ENCODE data around the gene MUC5B.

Gene MUC5B

GRCh38 chr11:1281974-1282365 is 59.1 kb downstream of the MUC5B start:
- no peak overlapping the region for H3K4me2 ChIP-seq (ENCODE audit: low read length)
- H3F3A ChIP-seq (ENCODE audit: insufficient read depth, low read length): no peaks in the 10 kb centered on the region
- TF ChIP-seq CTCF (IDR thresholded peaks at IDR 0.05; ENCODE audit: low read length) (no peak), EZH2 (IDR thresholded peaks at IDR 0.05; ENCODE audit: borderline replicate concordance, low read length) (no peak)
- no peaks in the 10 kb centered on the region for H3K4me1 ChIP-seq (ENCODE audit: insufficient read depth, low read length, severe bottlenecking)
- no peak overlapping the region for H3K27ac ChIP-seq (ENCODE audit: low read depth, low read length, poor library complexity, severe bottlenecking)
- H4K20me1 ChIP-seq (ENCODE audit: insufficient read depth, low read length): no peaks in the 10 kb centered on the region
- H3K79me2 ChIP-seq (ENCODE audit: insufficient read depth, low read length): no peaks in the 10 kb centered on the region
- peaks cover 28% of the 10 kb centered on the region; the same call in 1 of the 2 replicates for H3K36me3 ChIP-seq (ENCODE audit: insufficient read depth, low read length)
- no peak overlapping the region for H2AFZ ChIP-seq (ENCODE audit: low read length)
- H3K9ac ChIP-seq (ENCODE audit: low read length): no peak overlapping the region
- H3K27me3 ChIP-seq (ENCODE audit: insufficient read depth, low read length): no peaks in the 10 kb centered on the region
- H3K4me3 ChIP-seq (ENCODE audit: low read depth, low read length, poor library complexity, severe bottlenecking): no peak overlapping the region
- H3K9me2 ChIP-seq (ENCODE audit: low read depth, low read length): no peaks in the 10 kb centered on the region
- H3K9me3 ChIP-seq (ENCODE audit: low read length): no peaks in the 10 kb centered on the region

- Histone ChIP-seq H3K4me3 (ENCODE audit: low read depth, low read length, poor library complexity, severe bottlenecking) (no peak overlapping the region), H3K9me3 (ENCODE audit: low read length) (no peaks in the 10 kb centered on the region), H3F3A (ENCODE audit: insufficient read depth, low read length) (no peaks in the 10 kb centered on the region), H3K9me2 (ENCODE audit: low read depth, low read length) (no peaks in the 10 kb centered on the region), H2AFZ (ENCODE audit: low read length) (no peak overlapping the region), H3K4me2 (ENCODE audit: low read length) (no peak overlapping the region), H3K9ac (ENCODE audit: low read length) (no peak overlapping the region), H3K27me3 (ENCODE audit: insufficient read depth, low read length) (no peaks in the 10 kb centered on the region), H3K27ac (ENCODE audit: low read depth, low read length, poor library complexity, severe bottlenecking) (no peak overlapping the region), H4K20me1 (ENCODE audit: insufficient read depth, low read length) (no peaks in the 10 kb centered on the region), H3K79me2 (ENCODE audit: insufficient read depth, low read length) (no peaks in the 10 kb centered on the region), H3K36me3 (ENCODE audit: insufficient read depth, low read length) (peaks cover 31% of the 10 kb centered on the region; the same call in 1 of the 2 replicates), H3K4me1 (ENCODE audit: insufficient read depth, low read length, severe bottlenecking) (no peaks in the 10 kb centered on the region)
- no peak for TF ChIP-seq CTCF (IDR thresholded peaks at IDR 0.05; ENCODE audit: low read length)
Measured at GRCh38 chr11:1283091-1283511, 60.2 kb downstream of the MUC5B start.

GRCh38 chr11:1283906-1284305 is 61.0 kb downstream of the MUC5B start:
- Histone ChIP-seq H2AFZ (ENCODE audit: low read length) (no peak overlapping the region), H3K4me3 (ENCODE audit: low read depth, low read length, poor library complexity, severe bottlenecking) (no peak overlapping the region), H3K4me2 (ENCODE audit: low read length) (no peak overlapping the region), H3K9ac (ENCODE audit: low read length) (no peak overlapping the region), H4K20me1 (ENCODE audit: insufficient read depth, low read length) (no peaks in the 10 kb centered on the region), H3K9me2 (ENCODE audit: low read depth, low read length) (no peaks in the 10 kb centered on the region), H3K27ac (ENCODE audit: low read depth, low read length, poor library complexity, severe bottlenecking) (no peak overlapping the region), H3K27me3 (ENCODE audit: insufficient read depth, low read length) (no peaks in the 10 kb centered on the region), H3K4me1 (ENCODE audit: insufficient read depth, low read length, severe bottlenecking) (no peaks in the 10 kb centered on the region), H3F3A (ENCODE audit: insufficient read depth, low read length) (no peaks in the 10 kb centered on the region), H3K36me3 (ENCODE audit: insufficient read depth, low read length) (peaks cover 39% of the 10 kb centered on the region), H3K79me2 (ENCODE audit: insufficient read depth, low read length) (no peaks in the 10 kb centered on the region), H3K9me3 (ENCODE audit: low read length) (no peaks in the 10 kb centered on the region)
- no peak for TF ChIP-seq EZH2 (IDR thresholded peaks at IDR 0.05; ENCODE audit: borderline replicate concordance, low read length)

GRCh38 chr11:1285316-1285744 is 62.5 kb downstream of the MUC5B start:
- Histone ChIP-seq H3K27ac (ENCODE audit: low read depth, low read length, poor library complexity, severe bottlenecking) (no peak overlapping the region), H3K4me1 (ENCODE audit: insufficient read depth, low read length, severe bottlenecking) (no peaks in the 10 kb centered on the region), H3K9me3 (ENCODE audit: low read length) (no peaks in the 10 kb centered on the region), H4K20me1 (ENCODE audit: insufficient read depth, low read length) (no peaks in the 10 kb centered on the region), H3F3A (ENCODE audit: insufficient read depth, low read length) (no peaks in the 10 kb centered on the region), H2AFZ (ENCODE audit: low read length) (no peak overlapping the region), H3K4me3 (ENCODE audit: low read depth, low read length, poor library complexity, severe bottlenecking) (no peak overlapping the region), H3K4me2 (ENCODE audit: low read length) (no peak overlapping the region), H3K36me3 (ENCODE audit: insufficient read depth, low read length) (peaks cover 53% of the 10 kb centered on the region), H3K9ac (ENCODE audit: low read length) (no peak overlapping the region), H3K9me2 (ENCODE audit: low read depth, low read length) (no peaks in the 10 kb centered on the region), H3K27me3 (ENCODE audit: insufficient read depth, low read length) (no peaks in the 10 kb centered on the region), H3K79me2 (ENCODE audit: insufficient read depth, low read length) (no peaks in the 10 kb centered on the region)
- TF ChIP-seq CTCF (IDR thresholded peaks at IDR 0.05; ENCODE audit: low read length) (no peak), EZH2 (IDR thresholded peaks at IDR 0.05; ENCODE audit: borderline replicate concordance, low read length) (no peak)

Measured in OCI-LY1 (cell line).